Prostate gland (tissue), 2 donors: ENCODE data around the gene C3orf20. TPM values are rescaled to one million over a fixed set of nuclear protein-coding genes. Genes with fewer than 3 reads are reported as not detected.

Experiments used
- DNase-seq: peaks from one replicate; pipeline ENCODE4 v3.0.0-alpha.2; 2019; ENCODE audit warnings: low spot score
- H3K27ac ChIP-seq, 2 donors: fragments of 200-600 bp; sonication (generic); 2 replicates each; pipeline ENCODE4 v1.5.1; 2017 to 2019
- H3K27me3 ChIP-seq: fragments of 200-600 bp; sonication (generic); replicated peaks from 2 replicates; pipeline ENCODE4 v1.5.1; 2019; ENCODE audit not compliant: insufficient read depth
- H3K36me3 ChIP-seq, 2 donors: fragments of 200-600 bp; sonication (generic); 1 replicate in 1 of 2; 2 replicates in 1 of 2; pipeline versions ENCODE4 v1.5.1 to v1.8.1; 2017 to 2019
- H3K4me1 ChIP-seq: fragments of 200-600 bp; sonication (generic); replicated peaks from 2 replicates; pipeline ENCODE4 v1.5.1; 2019
- H3K4me3 ChIP-seq, 2 donors: fragments of 200-600 bp; sonication (generic); 2 replicates each; pipeline ENCODE4 v1.5.1; 2017 to 2019
- H3K9me3 ChIP-seq: fragments of 200-600 bp; sonication (generic); 2 replicates; pipeline ENCODE4 v1.5.1; 2017
- CTCF ChIP-seq, 4 experiments: fragments of 200-600 bp in 2 of 4; fragments of 450-650 bp in 2 of 4; sonication (generic) in 2 of 4; IDR thresholded peaks; 1 replicate in 3 of 4; 2 replicates in 1 of 4; pipeline ENCODE4 v1.5.1; 2016 to 2019; ENCODE audit warnings: antibody characterized with exemption in 4 of 4, mild to moderate bottlenecking in 2 of 4, moderate library complexity in 2 of 4
- POLR2A ChIP-seq: fragments of 450-650 bp; IDR thresholded peaks from one replicate; pipeline ENCODE4 v1.6.1; 2016; ENCODE audit warnings: antibody characterized with exemption, mild to moderate bottlenecking
- POLR2AphosphoS5 ChIP-seq: sonication (generic); formaldehyde crosslinking; IDR thresholded peaks from one replicate; pipeline ENCODE4 v1.6.1; 2017; ENCODE audit warnings: antibody characterized with exemption
- WGBS: methylation state at CpG from one replicate; pipeline ENCODE4 v1.1.5; 2018; 5-methylcytosine and 5-hydroxymethylcytosine counted together
- intact Hi-C: fragments of 100-400 bp; cut with DNase I; formaldehyde crosslinking; loops from one replicate; pipeline ENCODE4 v1.14.2; 2022
- total RNA-seq, 2 donors: library from RNA; depleted of rRNA; stranded (reverse); fragments of >200 nt; gene quantifications; one replicate each; pipeline ENCODE4 v1.1.0, GENCODE V29; 2016

C3orf20 gene
- total RNA-seq, 2 donors from 2014 or later: 0.28 TPM; not detected in 1

GRCh38 chr3:14822134-14822533 is 147.2 kb downstream of the C3orf20 start:
- H3K27me3 ChIP-seq: no peaks in the 10 kb centered on the region
- no peak overlapping the region for H3K4me3 ChIP-seq
- TF ChIP-seq CTCF (IDR thresholded peaks at IDR 0.05): no peak
- TF ChIP-seq POLR2A: no peak
- TF ChIP-seq POLR2AphosphoS5: no peak
- no peak for DNase-seq
- no peaks in the 10 kb centered on the region for H3K9me3 ChIP-seq
- H3K36me3 ChIP-seq: no peaks in the 10 kb centered on the region
- no peaks in the 10 kb centered on the region for H3K4me1 ChIP-seq
- intact Hi-C loops: no loop called here
- H3K27ac ChIP-seq: no peak overlapping the region
- 54% methylated on average over 3 of the region's 3 CpGs for WGBS

Other genes with a start within 250 kb of the C3orf20 start
- gene GRIP2, start 134.8 kb upstream of the C3orf20 start, total RNA-seq: under 1 TPM; 0.27 to 0.62 TPM
- 10 to 100 TPM; 12.3 to 25.2 TPM for gene CCDC174, start 23.4 kb upstream of the C3orf20 start, total RNA-seq
- gene FGD5, start 143.8 kb downstream of the C3orf20 start, total RNA-seq: 10 to 100 TPM in 1 of 2 donors, 1 to 10 TPM in 1; 4.5 to 15.8 TPM